MM.1S (cell line): ENCODE data around the gene TOGARAM1.
"Not testable (repeated sequence)": the region's sequence is repeated elsewhere in the genome, so short reads cannot be mapped to it uniquely, and the experiment has no call there.

Source experiments
- DNase-seq: peaks from one replicate; pipeline ENCODE4 v3.0.0-alpha.2; 2015
- H2AFZ ChIP-seq: fragments of 300-600 bp; sonication (generic); 2 replicates; pipeline ENCODE4 v1.6.0; 2016; ENCODE audit warnings: antibody characterized with exemption, low read length
- H3F3A ChIP-seq: fragments of 300-600 bp; sonication (generic); 2 replicates; pipeline ENCODE4 v1.6.1; 2016; ENCODE audit warnings: mild to moderate bottlenecking, antibody characterized with exemption, low read length, moderate library complexity, mixed read lengths; ENCODE audit not compliant: insufficient read depth
- H3K27ac ChIP-seq: fragments of 300-600 bp; sonication (generic); 2 replicates; pipeline ENCODE4 v1.5.1; 2016; ENCODE audit warnings: mild to moderate bottlenecking, low read length
- H3K27me3 ChIP-seq: fragments of 300-600 bp; sonication (generic); replicated peaks from 2 replicates; pipeline ENCODE4 v1.6.0; 2016; ENCODE audit warnings: low read length; ENCODE audit not compliant: insufficient read depth
- H3K36me3 ChIP-seq: fragments of 300-600 bp; sonication (generic); replicated peaks from 2 replicates; pipeline ENCODE4 v1.6.1; 2016; ENCODE audit warnings: mild to moderate bottlenecking, low read length, mixed read lengths; ENCODE audit not compliant: insufficient read depth
- H3K4me1 ChIP-seq: fragments of 300-600 bp; sonication (generic); 2 replicates; pipeline ENCODE4 v1.6.1; 2016; ENCODE audit warnings: low read length, mixed read lengths
- H3K4me2 ChIP-seq: fragments of 300-600 bp; sonication (generic); 2 replicates; pipeline ENCODE4 v1.6.0; 2016; ENCODE audit warnings: low read depth, low read length
- H3K4me3 ChIP-seq: fragments of 300-600 bp; sonication (generic); 2 replicates; pipeline ENCODE4 v1.5.1; 2016; ENCODE audit warnings: low read length, mixed read lengths
- H3K79me2 ChIP-seq: fragments of 300-600 bp; sonication (generic); 2 replicates; pipeline ENCODE4 v1.6.1; 2016; ENCODE audit warnings: mixed run types, low read length, mixed read lengths
- H3K9ac ChIP-seq: fragments of 300-600 bp; sonication (generic); 2 replicates; pipeline ENCODE4 v1.6.1; 2016; ENCODE audit warnings: low read length, mixed read lengths
- H3K9me2 ChIP-seq: fragments of 300-600 bp; sonication (generic); replicated peaks from 2 replicates; pipeline ENCODE4 v1.6.1; 2016; ENCODE audit warnings: mild to moderate bottlenecking, low read length, mixed read lengths; ENCODE audit not compliant: insufficient read depth
- H3K9me3 ChIP-seq: fragments of 300-600 bp; sonication (generic); replicated peaks from 2 replicates; pipeline ENCODE4 v1.6.1; 2016; ENCODE audit warnings: mild to moderate bottlenecking, low read length, mixed read lengths; ENCODE audit not compliant: insufficient read depth
- H4K20me1 ChIP-seq: fragments of 300-600 bp; sonication (generic); 2 replicates; pipeline ENCODE4 v1.6.1; 2016; ENCODE audit warnings: mild to moderate bottlenecking, low read length, moderate library complexity, mixed read lengths; ENCODE audit not compliant: insufficient read depth
- EZH2 ChIP-seq: fragments of 300-600 bp; sonication (generic); optimal IDR thresholded peaks from 2 replicates; pipeline ENCODE3; 2017; ENCODE audit warnings: low read depth, mild to moderate bottlenecking, antibody characterized with exemption, low read length, mixed read lengths
- EZH2phosphoT487 ChIP-seq: fragments of 300-600 bp; sonication (generic); IDR thresholded peaks from 2 replicates; pipeline ENCODE4 v1.6.1; 2018; ENCODE audit warnings: antibody characterized with exemption, low read length
- TF ChIP-seq, protein P1 (sequence below): fragments of 300-600 bp; sonication (generic); IDR thresholded peaks from 2 replicates; pipeline ENCODE4 v1.5.1; 2016; ENCODE audit warnings: antibody characterized with exemption, low read length, mixed read lengths

The TOGARAM1 gene

DNA sequence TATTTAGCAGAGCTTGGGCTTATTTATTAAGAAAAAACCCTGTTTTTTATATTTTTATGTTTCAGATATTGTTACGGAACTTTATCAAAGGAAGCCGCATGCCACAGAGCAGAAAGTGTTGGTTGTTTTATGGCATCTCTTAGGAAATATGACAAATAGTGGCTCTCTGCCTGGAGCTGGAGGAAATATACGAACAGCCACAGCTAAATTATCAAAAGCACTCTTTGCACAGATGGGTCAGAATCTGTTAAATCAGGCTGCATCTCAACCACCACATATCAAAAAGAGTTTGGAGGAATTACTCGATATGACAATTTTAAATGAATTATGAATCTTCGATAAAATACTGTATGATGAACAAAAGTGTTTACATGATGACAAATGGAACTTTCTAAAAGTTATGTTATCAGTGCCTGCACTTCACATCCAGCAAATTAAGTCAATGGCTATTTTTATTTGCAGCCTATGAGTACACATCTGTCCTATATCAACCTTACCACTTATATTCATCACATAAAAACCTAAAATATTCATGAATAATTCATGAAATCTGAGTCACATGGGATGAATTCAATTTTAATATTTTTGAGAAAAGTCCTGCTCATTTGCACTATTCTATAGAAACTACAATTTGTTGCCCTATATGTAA is 111.4 kb downstream of the TOGARAM1 start:
- H3K4me1 ChIP-seq = no peaks in the 10 kb centered on the region
- H3K4me2 ChIP-seq = no peak overlapping the region
- H3K9me2 ChIP-seq = no peaks in the 10 kb centered on the region
- no peaks in the 10 kb centered on the region for H3K79me2 ChIP-seq
- no peaks in the 10 kb centered on the region for H3K9me3 ChIP-seq
- no peak overlapping the region for H3K9ac ChIP-seq
- no peak for DNase-seq
- no peak overlapping the region for H3K27ac ChIP-seq
- H3K36me3 ChIP-seq = no peaks in the 10 kb centered on the region
- no peaks in the 10 kb centered on the region for H3K27me3 ChIP-seq
- H4K20me1 ChIP-seq = no peaks in the 10 kb centered on the region
- TF ChIP-seq EZH2 = no peak
- TF ChIP-seq, protein P1, sequence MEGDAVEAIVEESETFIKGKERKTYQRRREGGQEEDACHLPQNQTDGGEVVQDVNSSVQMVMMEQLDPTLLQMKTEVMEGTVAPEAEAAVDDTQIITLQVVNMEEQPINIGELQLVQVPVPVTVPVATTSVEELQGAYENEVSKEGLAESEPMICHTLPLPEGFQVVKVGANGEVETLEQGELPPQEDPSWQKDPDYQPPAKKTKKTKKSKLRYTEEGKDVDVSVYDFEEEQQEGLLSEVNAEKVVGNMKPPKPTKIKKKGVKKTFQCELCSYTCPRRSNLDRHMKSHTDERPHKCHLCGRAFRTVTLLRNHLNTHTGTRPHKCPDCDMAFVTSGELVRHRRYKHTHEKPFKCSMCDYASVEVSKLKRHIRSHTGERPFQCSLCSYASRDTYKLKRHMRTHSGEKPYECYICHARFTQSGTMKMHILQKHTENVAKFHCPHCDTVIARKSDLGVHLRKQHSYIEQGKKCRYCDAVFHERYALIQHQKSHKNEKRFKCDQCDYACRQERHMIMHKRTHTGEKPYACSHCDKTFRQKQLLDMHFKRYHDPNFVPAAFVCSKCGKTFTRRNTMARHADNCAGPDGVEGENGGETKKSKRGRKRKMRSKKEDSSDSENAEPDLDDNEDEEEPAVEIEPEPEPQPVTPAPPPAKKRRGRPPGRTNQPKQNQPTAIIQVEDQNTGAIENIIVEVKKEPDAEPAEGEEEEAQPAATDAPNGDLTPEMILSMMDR = no peak
- no peak overlapping the region for H2AFZ ChIP-seq
- H3K4me3 ChIP-seq = no peak overlapping the region
- no peaks in the 10 kb centered on the region for H3F3A ChIP-seq

DNA sequence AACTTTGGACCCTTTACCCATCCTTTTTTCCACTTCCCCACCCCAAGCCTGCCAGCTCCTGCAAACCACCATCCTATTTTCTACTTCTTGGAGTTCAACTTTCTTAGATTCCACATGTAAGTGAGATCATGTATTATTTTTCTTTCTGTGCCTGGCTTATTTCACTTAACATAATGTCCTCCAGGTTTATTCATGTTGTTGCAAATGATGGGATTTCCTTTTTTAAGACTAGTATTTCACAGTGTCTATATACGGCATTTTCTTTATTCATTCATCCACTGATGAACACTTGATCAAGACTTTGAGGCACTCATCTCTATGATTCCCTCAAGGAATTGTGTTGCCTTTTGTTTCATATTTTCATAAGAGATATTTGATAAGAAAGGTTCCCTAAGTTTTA is 116.3 kb downstream of the TOGARAM1 start:
- Histone ChIP-seq H3K9me2 (no peaks in the 10 kb centered on the region), H4K20me1 (no peaks in the 10 kb centered on the region), H3K36me3 (no peaks in the 10 kb centered on the region), H3F3A (no peaks in the 10 kb centered on the region), H3K4me1 (no peaks in the 10 kb centered on the region), H3K27ac (no peak overlapping the region), H3K79me2 (no peaks in the 10 kb centered on the region), H3K9me3 (no peaks in the 10 kb centered on the region), H3K9ac (no peak overlapping the region), H3K27me3 (no peaks in the 10 kb centered on the region), H3K4me2 (no peak overlapping the region), H3K4me3 (no peak overlapping the region), H2AFZ (no peak overlapping the region)
- no peak for DNase-seq
- no peak for TF ChIP-seq EZH2phosphoT487
- TF ChIP-seq EZH2 = no peak
- TF ChIP-seq, protein P1 = no peak

DNA sequence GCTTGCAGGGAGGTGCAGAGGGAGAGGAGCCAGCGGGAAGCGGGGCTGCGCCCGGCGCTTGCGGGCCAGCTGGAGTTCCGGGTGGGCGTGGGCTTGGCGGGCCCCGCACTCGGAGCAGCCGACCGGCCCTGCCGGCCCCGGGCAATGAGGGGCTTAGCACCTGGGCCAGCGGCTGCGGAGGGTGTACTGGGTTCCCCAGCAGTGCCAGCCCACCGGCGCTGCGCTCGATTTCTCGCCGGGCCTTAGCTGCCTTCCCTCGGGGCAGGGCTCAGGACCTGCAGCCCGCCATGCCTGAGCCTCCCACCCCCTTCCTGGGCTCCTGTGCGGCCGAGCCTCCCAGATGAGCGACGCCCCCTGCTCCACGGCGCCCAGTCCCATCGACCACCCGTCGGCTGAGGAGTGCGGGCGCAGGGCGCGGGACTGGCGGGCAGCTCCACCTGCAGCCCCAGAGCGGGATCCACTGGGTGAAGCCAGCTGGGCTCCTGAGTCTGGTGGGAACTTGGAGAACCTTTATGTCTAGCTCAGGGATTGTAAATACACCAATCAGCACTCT is 118.5 kb downstream of the TOGARAM1 start:
- not testable (repeated sequence) for H2AFZ ChIP-seq, H3K9me2 ChIP-seq, H3K9me3 ChIP-seq, H3K27ac ChIP-seq, H4K20me1 ChIP-seq, H3K36me3 ChIP-seq, H3F3A ChIP-seq, H3K4me3 ChIP-seq, H3K9ac ChIP-seq, H3K4me2 ChIP-seq, H3K27me3 ChIP-seq, DNase-seq, H3K4me1 ChIP-seq
- peaks cover 15% of the 10 kb centered on the region for H3K79me2 ChIP-seq

DNA sequence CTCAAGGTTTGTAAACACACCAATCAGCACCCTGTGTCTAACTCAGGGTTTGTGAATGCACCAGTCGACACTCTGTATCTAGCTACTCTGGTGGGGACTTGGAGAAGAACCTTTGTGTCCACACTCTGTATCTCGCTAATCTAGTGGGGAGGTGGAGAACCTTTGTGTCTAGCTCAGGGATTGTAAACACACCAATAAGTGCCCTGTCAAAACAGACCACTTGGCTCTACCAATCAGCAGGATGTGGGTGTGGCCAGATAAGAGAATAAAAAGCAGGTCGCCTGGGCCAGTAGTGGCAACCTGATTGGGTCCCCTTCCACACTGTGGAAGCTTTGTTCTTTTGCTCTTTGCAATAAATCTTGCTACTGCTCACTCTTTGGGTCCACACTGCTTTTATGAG is 119.1 kb downstream of the TOGARAM1 start:
- H2AFZ ChIP-seq, H3K4me1 ChIP-seq, H3K4me3 ChIP-seq, H3K27ac ChIP-seq, H3K36me3 ChIP-seq, H3F3A ChIP-seq, H3K9me3 ChIP-seq, DNase-seq, H3K9me2 ChIP-seq, H3K27me3 ChIP-seq, H3K9ac ChIP-seq, H3K4me2 ChIP-seq, H4K20me1 ChIP-seq: not testable (repeated sequence)
- peaks cover 21% of the 10 kb centered on the region for H3K79me2 ChIP-seq
